ENCODE data around the gene CDY1B. TPM values are rescaled to one million over a fixed set of nuclear protein-coding genes. Genes with fewer than 3 reads are reported as not detected.

Gene CDY1B, protein sequence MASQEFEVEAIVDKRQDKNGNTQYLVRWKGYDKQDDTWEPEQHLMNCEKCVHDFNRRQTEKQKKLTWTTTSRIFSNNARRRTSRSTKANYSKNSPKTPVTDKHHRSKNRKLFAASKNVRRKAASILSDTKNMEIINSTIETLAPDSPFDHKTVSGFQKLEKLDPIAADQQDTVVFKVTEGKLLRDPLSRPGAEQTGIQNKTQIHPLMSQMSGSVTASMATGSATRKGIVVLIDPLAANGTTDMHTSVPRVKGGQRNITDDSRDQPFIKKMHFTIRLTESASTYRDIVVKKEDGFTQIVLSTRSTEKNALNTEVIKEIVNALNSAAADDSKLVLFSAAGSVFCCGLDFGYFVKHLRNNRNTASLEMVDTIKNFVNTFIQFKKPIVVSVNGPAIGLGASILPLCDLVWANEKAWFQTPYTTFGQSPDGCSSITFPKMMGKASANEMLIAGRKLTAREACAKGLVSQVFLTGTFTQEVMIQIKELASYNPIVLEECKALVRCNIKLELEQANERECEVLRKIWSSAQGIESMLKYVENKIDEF
- total RNA-seq = not detected in 2 replicates

DNA sequence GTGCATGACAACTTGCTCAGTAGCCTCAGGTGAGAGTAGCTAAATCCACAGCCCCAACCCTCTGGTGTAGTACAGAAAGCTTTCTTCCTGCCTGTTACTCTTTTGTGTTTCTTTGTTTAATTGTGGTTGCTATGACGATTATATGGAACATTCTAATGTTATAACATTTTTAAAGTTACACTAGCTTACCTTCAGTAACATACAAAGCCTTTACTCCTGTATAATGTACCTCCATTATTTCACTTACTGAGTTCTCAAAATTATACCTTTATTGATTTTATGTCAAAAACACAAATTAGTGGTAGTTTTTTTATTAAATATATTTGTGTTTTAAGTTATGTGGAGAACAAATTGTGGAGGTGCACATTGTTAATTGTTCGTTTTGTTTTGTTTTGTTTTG lies at the start of gene CDY1B:
CDY1B (minus strand) TSS at position 101 of the 400 bp plus-strand sequence. CDS start 331 bp downstream, outside the sequence.

